GM23338 (cell line): ENCODE measurements around the gene ALPP. TPM values are rescaled to one million over a fixed set of nuclear protein-coding genes. Genes with fewer than 3 reads are reported as not detected.

ENCODE experiments used
- CTCF ChIP-seq, 2 experiments: fragments of 200-600 bp in 1 of 2; sonication (generic) in 1 of 2; conservative IDR thresholded peaks; 2 replicates each; pipeline versions ENCODE4 v1.5.1 to v1.6.1; 2016 to 2017; ENCODE audit warnings: antibody characterized with exemption in 2 of 2, low read depth in 2 of 2, mild to moderate bottlenecking in 2 of 2, moderate library complexity in 1 of 2
- EZH2 ChIP-seq: fragments of 200-600 bp; sonication (generic); IDR thresholded peaks from one replicate; pipeline ENCODE4 v1.8.0; 2017; ENCODE audit warnings: antibody characterized with exemption, mild to moderate bottlenecking, low read depth; ENCODE audit not compliant: unreplicated experiment
- EZH2phosphoT487 ChIP-seq: fragments of 200-600 bp; sonication (generic); IDR thresholded peaks from one replicate; pipeline ENCODE4 v1.8.1; 2018; ENCODE audit warnings: antibody characterized with exemption; ENCODE audit not compliant: unreplicated experiment
- JUNB ChIP-seq: IDR thresholded peaks from one replicate; pipeline ENCODE4 v1.6.1; 2016; ENCODE audit warnings: antibody characterized with exemption; ENCODE audit not compliant: unreplicated experiment
- NANOG ChIP-seq: IDR thresholded peaks from 2 replicates; pipeline ENCODE4 v1.6.1; 2016; ENCODE audit warnings: antibody characterized with exemption, borderline replicate concordance
- POLR2AphosphoS5 ChIP-seq: IDR thresholded peaks from 2 replicates; pipeline ENCODE4 v1.6.1; 2016; ENCODE audit warnings: antibody characterized with exemption, low read depth
- STAT1 ChIP-seq: IDR thresholded peaks from one replicate; pipeline ENCODE4 v1.6.1; 2016; ENCODE audit warnings: antibody characterized with exemption; ENCODE audit not compliant: unreplicated experiment
- ZNF114 ChIP-seq: fragments of 250-450 bp; sonication (Bioruptor Pico); IDR thresholded peaks from 2 replicates; pipeline ENCODE4 v1.5.0; 2020; ENCODE audit warnings: mild to moderate bottlenecking, moderate library complexity
- ZNF331 ChIP-seq: fragments of 250-450 bp; sonication (Bioruptor Pico); IDR thresholded peaks from 2 replicates; pipeline ENCODE4 v1.5.0; 2020; ENCODE audit warnings: low read depth, mild to moderate bottlenecking, moderate library complexity
- ZNF462 ChIP-seq: fragments of 250-450 bp; sonication (Bioruptor Pico); IDR thresholded peaks from 2 replicates; pipeline ENCODE4 v1.5.0; 2020; ENCODE audit warnings: mild to moderate bottlenecking, moderate library complexity
- polyA plus RNA-seq: library from polyadenylated mRNA; unstranded; fragments of >200 nt; fragmentation: Nextera tagmentation; extraction: Ambion mirVana; gene quantifications from 2 replicates; pipeline ENCODE4 v1.2.1, GENCODE V29; 2016
- total RNA-seq: library from RNA; depleted of rRNA; stranded (reverse); fragments of >200 nt; shearing (Covaris generic); gene quantifications from 2 replicates; pipeline ENCODE4 v1.2.3, GENCODE V29; 2014

ALPP gene
- total and polyA plus RNA-seq, 2 experiments from 2014 or later: 0.28 TPM; not detected in 1

GRCh38 chr2:232368311-232368731 lies 10.2 kb upstream of the ALPP start (continued):
- TF ChIP-seq ZNF462: no peak
- TF ChIP-seq NANOG: no peak
- TF ChIP-seq EZH2phosphoT487: no peak
- TF ChIP-seq POLR2AphosphoS5: no peak
- TF ChIP-seq JUNB: no peak
- no peak for TF ChIP-seq ZNF114 (CRISPR knock-in tag)
- TF ChIP-seq STAT1: no peak
- TF ChIP-seq CTCF (conservative IDR thresholded peaks at IDR 0.05; ENCODE audit: low read depth in 2 of 2): no peak
- TF ChIP-seq EZH2: no peak
- TF ChIP-seq ZNF331 (CRISPR knock-in tag): no peak
